Measurements from ENCODE around the gene SNAP29. TPM values are rescaled to one million over a fixed set of nuclear protein-coding genes. Genes with fewer than 3 reads are reported as not detected.
A peak's percentile ranks its signal among the peaks of the same experiment; 100 is the strongest.

The SNAP29 gene
- total RNA-seq, 1 experiment from 2014 or later, result 35.9 TPM

- intact Hi-C loops (cut with micrococcal nuclease; ENCODE audit: unreplicated experiment), result no loop called here
- Mint-ChIP-seq H3K27me3 (ENCODE audit: unreplicated experiment) (no peaks in the 10 kb centered on the region), H3K4me3 (ENCODE audit: low read depth, unreplicated experiment) (no peak overlapping the region), H3K36me3 (ENCODE audit: insufficient read depth, unreplicated experiment) (peaks cover 4% of the 10 kb centered on the region), H3K27ac (ENCODE audit: unreplicated experiment) (no peak overlapping the region), H3K9me3 (ENCODE audit: low read depth, unreplicated experiment) (no peaks in the 10 kb centered on the region), H3K4me1 (ENCODE audit: low read depth, unreplicated experiment) (peaks cover 5% of the 10 kb centered on the region)
- DNase-seq, result no peak
- no TSS peak for BruUV-seq (replicated peaks)
- CTCF ChIA-PET, result interaction anchor here (0.6 to 0.7 kb wide), 2 partner anchors 11 to 50 kb away, joined by 3 read pairs; no protein-coding TSS in a partner anchor
- TF ChIP-seq CTCF (IDR thresholded peaks at IDR 0.05; ENCODE audit: unreplicated experiment), result no peak
Observed at GRCh38 chr22:20909543-20910303, 50.9 kb downstream of the SNAP29 start.

- Mint-ChIP-seq H3K4me1 (ENCODE audit: low read depth, unreplicated experiment) (no peaks in the 10 kb centered on the region), H3K27me3 (ENCODE audit: unreplicated experiment) (no peaks in the 10 kb centered on the region), H3K9me3 (ENCODE audit: low read depth, unreplicated experiment) (no peaks in the 10 kb centered on the region), H3K4me3 (ENCODE audit: low read depth, unreplicated experiment) (no peak overlapping the region), H3K27ac (ENCODE audit: unreplicated experiment) (no peak overlapping the region), H3K36me3 (ENCODE audit: insufficient read depth, unreplicated experiment) (peaks cover 19% of the 10 kb centered on the region)
- TF ChIP-seq CTCF (IDR thresholded peaks at IDR 0.05; ENCODE audit: unreplicated experiment), result no peak
- CTCF ChIA-PET, result interaction anchor here (1.1 kb wide), 1 partner anchor 32 kb away, joined by 3 read pairs; no protein-coding TSS in a partner anchor
- intact Hi-C loops (cut with micrococcal nuclease; ENCODE audit: unreplicated experiment), result no loop called here
- no TSS peak for BruUV-seq (replicated peaks)
- no peak for DNase-seq
Observed at GRCh38 chr22:20912494-20912893, 53.7 kb downstream of the SNAP29 start.

GRCh38 chr22:20916916-20917810, 58.4 kb downstream of the SNAP29 start, which contains the start of gene CRKL:
Gene CRKL, plus strand, starts transcription at chr22:20917407. Its CDS starts 528 bp downstream, at chr22:20917935.
- intact Hi-C loops (cut with micrococcal nuclease; ENCODE audit: unreplicated experiment), result loop anchor here (5.0 kb wide), 1 partner anchor 35 kb away; no protein-coding TSS in a partner anchor
- CTCF ChIA-PET, result interaction anchor here (0.6 to 1.9 kb wide), 9 partner anchors 9 to 55 kb away, joined by 3 to 19 read pairs (median 4); no protein-coding TSS in a partner anchor

More at GRCh38 chr22:20916916-20917810, 58.4 kb downstream of the SNAP29 start, which contains the start of gene CRKL:
- Mint-ChIP-seq H3K9me3 (ENCODE audit: low read depth, unreplicated experiment) (no peaks in the 10 kb centered on the region), H3K4me1 (ENCODE audit: low read depth, unreplicated experiment) (peaks cover 21% of the 10 kb centered on the region), H3K36me3 (ENCODE audit: insufficient read depth, unreplicated experiment) (peaks cover 56% of the 10 kb centered on the region), H3K27me3 (ENCODE audit: unreplicated experiment) (no peaks in the 10 kb centered on the region), H3K27ac (ENCODE audit: unreplicated experiment) (peak within 1 kb of the TSS; percentile 81), H3K4me3 (ENCODE audit: low read depth, unreplicated experiment) (peak within 1 kb of the TSS; percentile 76)
- peak; percentile 90 for TF ChIP-seq CTCF (IDR thresholded peaks at IDR 0.05; ENCODE audit: unreplicated experiment)
- peak; percentile 97 for DNase-seq
- BruUV-seq (replicated peaks), result TSS peak; percentile 86
